K562 (cell line): Measurements from ENCODE around the gene TMEM25. TPM values are rescaled to one million over a fixed set of nuclear protein-coding genes. Genes with fewer than 3 reads are reported as not detected.

Experiments
- ATF1 ChIP-seq, 2 experiments: fragments of 450-650 bp in 1 of 2; IDR thresholded peaks; 2 replicates each; pipeline ENCODE4 v1.6.1; 2016; ENCODE audit warnings: missing compliant biosample characterization in 1 of 2, missing genetic modification characterization in 1 of 2
- ATF7 ChIP-seq: fragments of 450-650 bp; IDR thresholded peaks from 2 replicates; pipeline ENCODE4 v1.7.1; 2014; ENCODE audit warnings: mild to moderate bottlenecking, moderate library complexity
- BHLHE40 ChIP-seq: IDR thresholded peaks from 2 replicates; pipeline ENCODE4 v1.6.1; 2011; ENCODE audit warnings: low read length, improper control_type of control experiment
- CTCF ChIP-seq, 3 experiments: IDR thresholded peaks in 2 of 3; conservative IDR thresholded peaks in 1 of 3; 2 replicates each; pipeline ENCODE4 v1.5.1; 2011 to 2012; ENCODE audit warnings: low read length in 3 of 3, mild to moderate bottlenecking in 3 of 3, control low read depth in 2 of 3, improper control_type of control experiment in 1 of 3, inconsistent platforms in 1 of 3, low read depth in 1 of 3, mixed read lengths in 1 of 3, moderate library complexity in 1 of 3; ENCODE audit not compliant: insufficient read depth in 2 of 3
- CTCFL ChIP-seq: IDR thresholded peaks from 2 replicates; pipeline ENCODE4 v1.6.1; 2011; ENCODE audit warnings: borderline replicate concordance, low read depth, mild to moderate bottlenecking, moderate library complexity, low read length; ENCODE audit not compliant: insufficient read depth, poor library complexity, severe bottlenecking
- DMBX1 ChIP-seq: fragments of 250-450 bp; sonication (Bioruptor Pico); IDR thresholded peaks from 2 replicates; pipeline ENCODE4 v1.8.0; 2022; ENCODE audit warnings: inconsistent platforms, mild to moderate bottlenecking, moderate library complexity, borderline replicate concordance
- KHSRP ChIP-seq: fragments of 450-650 bp; IDR thresholded peaks from 2 replicates; pipeline ENCODE4 v1.6.1; 2017
- POLR2AphosphoS2 ChIP-seq: IDR thresholded peaks from 2 replicates; pipeline ENCODE4 v1.6.1; 2012; ENCODE audit warnings: low read length, improper control_type of control experiment
- RCOR1 ChIP-seq, 2 experiments: IDR thresholded peaks; 2 replicates each; pipeline ENCODE4 v1.6.1; 2012; ENCODE audit warnings: low read depth in 2 of 2, low read length in 2 of 2, borderline replicate concordance in 1 of 2, improper control_type of control experiment in 1 of 2
- REST ChIP-seq, 2 experiments: fragments of 450-650 bp; formaldehyde crosslinking in 1 of 2; IDR thresholded peaks; 2 replicates each; pipeline versions ENCODE4 v1.4.0 to v1.6.1; 2014 to 2020; ENCODE audit warnings: mild to moderate bottlenecking in 2 of 2, borderline replicate concordance in 1 of 2, low read depth in 1 of 2
- STAG1 ChIP-seq: sonication (generic); formaldehyde crosslinking; IDR thresholded peaks from 2 replicates; pipeline ENCODE4 v1.5.0; 2020; ENCODE audit warnings: missing genetic modification reagents, borderline replicate concordance
- polyA plus RNA-seq, 8 experiments: library from polyadenylated mRNA; depleted of rRNA in 4 of 8; stranded (reverse) in 5 of 8; unstranded in 3 of 8; fragments of >200 nt; fragmentation: Nextera tagmentation in 2 of 8; fragmentation: Illumina TruSeq in 1 of 8; extraction: Ambion mirVana in 2 of 8; extraction: Trizol in 1 of 8; gene quantifications; 2 replicates each; pipeline versions ENCODE4 v1.2.1 to v1.2.3, GENCODE V29; 2011 to 2014; ENCODE audit warnings: inconsistent platforms in 1 of 8, missing spikeins in 1 of 8
- total RNA-seq, 7 experiments: library from RNA; depleted of rRNA in 6 of 7; stranded (reverse); fragments of >200 nt in 6 of 7; fragmentation: Illumina TruSeq in 2 of 7; extraction: Trizol in 2 of 7; gene quantifications; 2 replicates each; pipeline versions ENCODE4 v1.2.1 to v1.2.3, GENCODE V29; 2011 to 2021; ENCODE audit warnings: low replicate concordance in 1 of 7

Gene TMEM25
- total and polyA plus RNA-seq, 9 of the 15 experiments (the other 6 are each of a cell fraction or from before 2014, with no cell fraction given), result 0.34 to 3.8 (median 2.0) TPM

GRCh38 chr11:118488480-118489109 is 42.4 kb upstream of the TMEM25 start (continued):
- peak; percentile 77 for TF ChIP-seq REST (IDR thresholded peaks at IDR 0.05; ENCODE audit: borderline replicate concordance)
- no peak for TF ChIP-seq REST (CRISPR knock-in tag; IDR thresholded peaks at IDR 0.05; ENCODE audit: low read depth)
- TF ChIP-seq BHLHE40, result peak; percentile 53
- no peak for TF ChIP-seq DMBX1
- no peak for TF ChIP-seq KHSRP
- no peak for TF ChIP-seq ATF1 (CRISPR knock-in tag; IDR thresholded peaks at IDR 0.05)
- 0 out of 2 replicates have a peak, but pooled peaks have one; percentile 10 for TF ChIP-seq ATF1 (tag; IDR thresholded peaks at IDR 0.05)
- peak; percentile 76 to 91 (median 84) for TF ChIP-seq CTCF (IDR thresholded peaks at IDR 0.05 in 2 of 3, conservative IDR thresholded peaks at IDR 0.05 in 1 of 3; ENCODE audit: insufficient read depth in 2 of 3, low read depth in 1 of 3, low read length in 3 of 3)
- TF ChIP-seq ATF7, result no peak
- TF ChIP-seq CTCFL, result peak; percentile 31
- TF ChIP-seq POLR2AphosphoS2, result no peak
- TF ChIP-seq RCOR1 (IDR thresholded peaks at IDR 0.05; ENCODE audit: borderline replicate concordance in 1 of 2, low read depth in 2 of 2, low read length in 2 of 2), result 0 out of 4 replicates have a peak, but pooled peaks of 1 of the 2 experiments have one; percentile 16
- peak; percentile 22; the same call in 1 of the 2 replicates for TF ChIP-seq STAG1 (CRISPR knock-in tag)
